ENCODE data around the gene SCARB2.
A peak's percentile ranks its signal among the peaks of the same experiment; 100 is the strongest.
"Not testable (repeated sequence)": the region's sequence is repeated elsewhere in the genome, so short reads cannot be mapped to it uniquely, and the experiment has no call there.

The SCARB2 gene

DNA sequence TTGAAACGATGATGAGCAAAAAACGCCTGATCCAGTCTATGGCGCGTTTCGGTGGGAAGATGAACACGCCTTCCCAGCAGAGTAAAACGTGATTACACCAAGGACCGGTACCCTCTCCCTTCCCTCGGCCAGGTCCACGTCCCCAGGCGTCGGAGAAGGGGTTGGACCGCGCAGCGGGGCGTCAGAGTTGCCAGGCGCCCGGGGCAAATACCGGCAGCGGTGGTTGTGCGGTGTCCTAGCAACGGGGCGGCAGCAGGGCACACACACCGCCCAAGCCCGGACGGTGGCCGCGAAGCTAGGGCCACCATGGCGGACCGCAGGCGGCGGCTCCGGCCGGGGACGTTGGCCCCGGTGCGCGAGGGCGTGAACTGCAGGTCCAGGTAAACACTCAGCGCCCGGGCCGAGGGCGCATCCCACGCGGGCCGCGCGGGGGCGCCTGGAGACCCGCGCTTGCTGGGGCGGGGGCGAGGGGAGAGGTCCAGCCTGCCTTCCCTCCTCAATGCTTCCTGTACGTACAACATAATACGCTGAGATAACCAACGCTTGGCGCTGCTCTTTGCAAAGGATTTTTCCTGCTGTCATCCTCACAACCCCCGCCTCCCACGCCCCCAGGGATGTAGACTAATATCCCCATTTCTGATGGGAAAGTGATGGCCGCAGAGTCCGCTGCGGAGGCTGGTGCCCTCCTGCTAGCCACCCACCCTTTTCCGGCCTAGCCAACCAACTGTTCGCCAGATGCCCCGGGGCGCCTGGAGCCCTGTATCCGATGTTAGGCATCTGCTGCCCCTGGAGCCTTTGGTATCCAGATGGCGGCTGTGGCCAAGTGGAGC, 38.0 kb upstream of the SCARB2 start, which contains the start of gene FAM47E:
TSS of gene FAM47E (plus strand) at position 281 of the 830 bp plus-strand sequence. CDS start at position 307, 26 bp downstream.
- H3K4me3 ChIP-seq (ENCODE audit: low read depth, low read length): peak within 1 kb of the TSS; percentile 44
- TF ChIP-seq, protein P1, sequence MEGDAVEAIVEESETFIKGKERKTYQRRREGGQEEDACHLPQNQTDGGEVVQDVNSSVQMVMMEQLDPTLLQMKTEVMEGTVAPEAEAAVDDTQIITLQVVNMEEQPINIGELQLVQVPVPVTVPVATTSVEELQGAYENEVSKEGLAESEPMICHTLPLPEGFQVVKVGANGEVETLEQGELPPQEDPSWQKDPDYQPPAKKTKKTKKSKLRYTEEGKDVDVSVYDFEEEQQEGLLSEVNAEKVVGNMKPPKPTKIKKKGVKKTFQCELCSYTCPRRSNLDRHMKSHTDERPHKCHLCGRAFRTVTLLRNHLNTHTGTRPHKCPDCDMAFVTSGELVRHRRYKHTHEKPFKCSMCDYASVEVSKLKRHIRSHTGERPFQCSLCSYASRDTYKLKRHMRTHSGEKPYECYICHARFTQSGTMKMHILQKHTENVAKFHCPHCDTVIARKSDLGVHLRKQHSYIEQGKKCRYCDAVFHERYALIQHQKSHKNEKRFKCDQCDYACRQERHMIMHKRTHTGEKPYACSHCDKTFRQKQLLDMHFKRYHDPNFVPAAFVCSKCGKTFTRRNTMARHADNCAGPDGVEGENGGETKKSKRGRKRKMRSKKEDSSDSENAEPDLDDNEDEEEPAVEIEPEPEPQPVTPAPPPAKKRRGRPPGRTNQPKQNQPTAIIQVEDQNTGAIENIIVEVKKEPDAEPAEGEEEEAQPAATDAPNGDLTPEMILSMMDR (IDR thresholded peaks at IDR 0.05; ENCODE audit: low read depth, low read length): no peak

DNA sequence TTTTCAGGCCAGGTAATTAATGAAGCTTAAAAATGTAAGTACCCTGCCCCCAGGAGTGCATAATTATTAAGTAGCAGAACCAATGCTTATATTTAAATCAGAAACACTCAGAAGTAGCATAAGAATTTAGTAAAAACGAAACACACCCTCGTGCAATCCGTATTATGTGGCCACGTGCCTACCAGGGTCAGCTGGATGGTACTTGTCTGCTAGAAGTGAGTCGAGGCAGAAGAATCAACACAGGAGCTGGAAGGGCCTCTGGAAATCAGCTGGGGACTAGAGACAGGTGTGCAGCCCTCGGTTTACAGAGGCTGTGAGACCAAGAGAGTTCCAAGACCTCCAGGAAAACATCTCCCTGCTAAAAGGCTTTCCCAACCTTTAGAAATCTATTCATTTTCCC, 37.3 kb upstream of the SCARB2 start:
- TF ChIP-seq, protein P1 (IDR thresholded peaks at IDR 0.05; ENCODE audit: low read depth, low read length): no peak
- no peak overlapping the region for H3K4me3 ChIP-seq (ENCODE audit: low read depth, low read length)

DNA sequence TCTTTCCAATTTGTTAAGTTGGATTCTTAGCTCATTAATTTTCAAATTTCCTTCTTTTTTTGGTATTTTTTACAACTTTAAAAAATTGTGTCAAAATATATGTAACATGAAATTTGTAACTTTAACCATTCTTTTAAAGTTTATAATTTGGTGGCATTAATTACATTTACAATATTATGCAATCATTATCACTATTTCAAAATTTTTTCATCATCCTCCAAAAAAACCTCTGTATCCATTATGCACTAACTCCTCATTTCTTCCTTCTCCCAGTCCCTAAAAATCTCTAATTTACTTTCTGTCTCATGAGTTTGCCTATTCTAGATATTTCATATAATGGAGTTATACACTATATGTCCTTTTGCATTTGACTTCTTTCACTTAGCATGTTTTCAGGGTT, 33.2 kb upstream of the SCARB2 start:
- H3K4me3 ChIP-seq (ENCODE audit: low read depth, low read length): no peak overlapping the region
- TF ChIP-seq, protein P1 (IDR thresholded peaks at IDR 0.05; ENCODE audit: low read depth, low read length): no peak

DNA sequence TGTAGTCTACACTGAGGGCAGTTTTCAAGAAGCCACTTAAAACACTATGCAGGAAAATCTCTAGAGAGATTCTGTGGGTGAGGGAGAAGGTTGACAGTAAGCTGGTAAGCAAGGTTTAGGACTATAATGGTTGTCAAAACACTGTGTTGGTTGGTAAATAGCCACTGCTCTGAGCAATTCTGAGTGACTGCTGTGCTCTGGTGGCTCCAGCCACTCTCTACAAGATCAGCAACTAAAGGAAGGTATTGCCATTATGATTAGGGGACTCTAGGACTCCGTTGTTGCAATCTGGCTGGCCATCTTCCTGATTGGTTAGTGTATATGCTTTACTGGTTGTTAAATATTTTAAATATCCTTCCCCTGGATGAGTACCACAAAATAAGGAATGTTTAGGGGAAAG, 32.4 kb upstream of the SCARB2 start:
- TF ChIP-seq, protein P1 (IDR thresholded peaks at IDR 0.05; ENCODE audit: low read depth, low read length): no peak
- H3K4me3 ChIP-seq (ENCODE audit: low read depth, low read length): no peak overlapping the region

DNA sequence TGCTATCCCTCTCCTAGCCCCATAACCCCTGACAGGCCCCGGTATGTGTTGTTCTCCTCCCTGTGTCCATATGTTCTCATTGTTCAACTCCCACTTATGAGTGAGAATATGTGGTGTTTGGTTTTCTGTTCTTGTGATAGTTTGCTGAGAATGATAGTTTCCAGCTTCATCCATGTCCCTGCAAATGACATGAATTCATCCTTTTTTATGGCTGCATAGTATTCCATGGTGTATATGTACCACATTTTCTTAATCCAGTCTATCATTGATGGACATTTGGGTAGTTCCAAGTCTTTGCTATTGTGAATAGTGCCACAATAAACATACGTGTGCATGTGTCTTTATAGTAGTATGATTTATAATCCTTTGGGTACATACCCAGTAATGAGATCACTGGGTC, 30.3 kb upstream of the SCARB2 start:
- not testable (repeated sequence) for H3K4me3 ChIP-seq (ENCODE audit: low read depth, low read length)

DNA sequence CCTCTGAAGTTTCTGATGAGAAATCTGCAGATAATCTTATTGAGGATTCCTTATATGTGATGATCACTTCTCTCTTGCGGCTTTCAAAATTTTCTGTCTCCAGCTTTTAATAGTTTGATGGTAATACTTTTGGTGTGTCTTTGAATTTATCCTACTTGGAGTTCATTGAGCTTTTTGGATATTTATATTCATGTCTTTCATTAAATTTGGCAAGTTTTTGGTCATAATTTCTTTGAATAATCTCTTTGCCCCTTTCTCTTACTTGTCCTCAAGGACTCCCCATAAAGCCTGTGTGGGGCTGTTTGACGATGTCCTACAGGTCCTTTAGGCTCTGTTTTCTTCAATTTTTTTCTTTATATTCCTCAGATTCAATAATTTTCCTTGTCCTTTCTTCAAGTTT, 26.6 kb upstream of the SCARB2 start:
- no peak overlapping the region for H3K4me3 ChIP-seq (ENCODE audit: low read depth, low read length)
- TF ChIP-seq, protein P1 (IDR thresholded peaks at IDR 0.05; ENCODE audit: low read depth, low read length): no peak

DNA sequence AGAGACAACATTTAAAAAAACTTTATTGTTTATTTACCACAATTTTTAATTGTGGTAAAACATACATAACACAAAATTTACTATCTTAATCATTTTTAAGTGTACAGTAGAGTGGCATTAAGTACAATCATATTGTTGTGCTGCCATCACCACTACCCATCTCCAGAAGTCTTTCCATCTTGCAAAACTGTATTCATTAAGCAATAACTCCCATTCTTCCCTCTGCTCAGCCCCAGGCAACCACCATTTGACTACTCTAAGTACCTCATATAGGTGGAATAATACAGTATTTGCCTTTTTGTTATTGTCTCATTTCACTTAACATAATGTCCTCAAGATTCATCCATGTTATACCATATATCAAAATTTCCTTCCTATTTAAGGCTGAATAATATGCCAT, 25.1 kb upstream of the SCARB2 start:
- TF ChIP-seq, protein P1 (IDR thresholded peaks at IDR 0.05; ENCODE audit: low read depth, low read length): no peak
- no peak overlapping the region for H3K4me3 ChIP-seq (ENCODE audit: low read depth, low read length)

Data from WI38 (cell line).